SHP77 (cell line): ENCODE data around the gene KCNN1.
"Not testable (repeated sequence)": the region's sequence is repeated elsewhere in the genome, so short reads cannot be mapped to it uniquely, and the experiment has no call there.

Experiments
- DNase-seq, 2 experiments: peaks; one replicate each; lab custom pipeline; 2025; lab: John Stamatoyannopoulos, UW

KCNN1 gene

GRCh38 chr19:18000915-18001776, 34.2 kb downstream of the KCNN1 start:
- peak; percentile 73 to 88 for DNase-seq

- DNase-seq, result no peak
Observed at GRCh38 chr19:18001777-18002345, 35.0 kb downstream of the KCNN1 start.

GRCh38 chr19:18002347-18002850, 35.5 kb downstream of the KCNN1 start:
- DNase-seq, result no peak

GRCh38 chr19:18005750-18006149, 38.8 kb downstream of the KCNN1 start:
- not testable (repeated sequence) for DNase-seq

- peak; percentile 45 to 54 for DNase-seq
Observed at GRCh38 chr19:18007044-18007916, 40.4 kb downstream of the KCNN1 start.

- no peak for DNase-seq
Observed at GRCh38 chr19:18007917-18008673, 41.2 kb downstream of the KCNN1 start, which contains the start of gene ARRDC2. Gene ARRDC2 (plus strand): TSS chr19:18008170. CDS start chr19:18008311, 141 bp downstream.

GRCh38 chr19:18008814-18009213, 41.9 kb downstream of the KCNN1 start:
- no peak for DNase-seq

DNA sequence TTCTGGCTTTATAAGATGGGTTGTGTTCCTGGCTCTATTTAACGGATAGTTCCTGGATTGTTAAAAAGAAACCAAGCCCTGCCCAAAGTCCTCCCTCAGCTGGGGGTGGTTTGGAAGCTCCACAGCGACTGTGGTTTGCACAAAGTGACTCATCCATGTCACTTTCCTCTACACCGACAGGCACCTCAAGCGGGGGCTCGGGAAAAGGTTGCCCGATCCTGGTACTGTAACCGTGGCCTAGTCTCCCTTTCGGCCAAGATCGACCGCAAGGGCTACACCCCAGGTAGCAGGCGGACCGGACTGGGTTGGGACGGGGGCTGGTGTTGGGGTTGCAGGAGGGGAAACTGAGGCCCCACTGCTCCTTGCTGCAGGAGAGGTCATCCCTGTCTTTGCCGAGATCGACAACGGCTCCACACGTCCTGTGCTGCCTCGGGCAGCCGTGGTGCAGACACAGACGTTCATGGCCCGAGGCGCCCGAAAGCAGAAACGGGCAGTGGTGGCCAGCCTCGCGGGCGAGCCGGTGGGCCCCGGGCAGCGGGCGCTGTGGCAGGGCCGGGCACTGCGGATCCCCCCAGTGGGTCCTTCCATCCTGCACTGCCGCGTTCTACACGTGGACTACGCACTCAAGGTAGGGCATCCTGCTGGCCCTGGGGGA, 42.6 kb downstream of the KCNN1 start:
- no peak for DNase-seq

DNA sequence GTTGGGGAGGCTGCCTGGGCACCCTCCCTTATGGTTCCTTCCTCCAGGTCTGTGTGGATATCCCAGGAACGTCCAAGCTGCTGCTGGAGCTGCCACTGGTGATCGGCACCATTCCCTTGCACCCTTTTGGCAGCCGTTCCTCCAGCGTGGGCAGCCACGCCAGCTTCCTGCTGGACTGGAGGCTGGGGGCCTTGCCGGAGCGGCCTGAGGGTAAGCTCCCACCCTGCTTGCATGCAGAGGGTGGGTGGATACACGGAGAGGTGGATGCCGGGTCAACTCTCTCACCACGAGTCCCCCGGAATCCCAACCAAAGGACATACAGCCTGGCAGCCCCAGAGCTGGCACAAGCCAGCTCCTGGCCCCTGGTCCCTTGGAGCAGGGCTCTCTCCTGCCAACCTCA, 43.2 kb downstream of the KCNN1 start:
- no peak for DNase-seq

DNA sequence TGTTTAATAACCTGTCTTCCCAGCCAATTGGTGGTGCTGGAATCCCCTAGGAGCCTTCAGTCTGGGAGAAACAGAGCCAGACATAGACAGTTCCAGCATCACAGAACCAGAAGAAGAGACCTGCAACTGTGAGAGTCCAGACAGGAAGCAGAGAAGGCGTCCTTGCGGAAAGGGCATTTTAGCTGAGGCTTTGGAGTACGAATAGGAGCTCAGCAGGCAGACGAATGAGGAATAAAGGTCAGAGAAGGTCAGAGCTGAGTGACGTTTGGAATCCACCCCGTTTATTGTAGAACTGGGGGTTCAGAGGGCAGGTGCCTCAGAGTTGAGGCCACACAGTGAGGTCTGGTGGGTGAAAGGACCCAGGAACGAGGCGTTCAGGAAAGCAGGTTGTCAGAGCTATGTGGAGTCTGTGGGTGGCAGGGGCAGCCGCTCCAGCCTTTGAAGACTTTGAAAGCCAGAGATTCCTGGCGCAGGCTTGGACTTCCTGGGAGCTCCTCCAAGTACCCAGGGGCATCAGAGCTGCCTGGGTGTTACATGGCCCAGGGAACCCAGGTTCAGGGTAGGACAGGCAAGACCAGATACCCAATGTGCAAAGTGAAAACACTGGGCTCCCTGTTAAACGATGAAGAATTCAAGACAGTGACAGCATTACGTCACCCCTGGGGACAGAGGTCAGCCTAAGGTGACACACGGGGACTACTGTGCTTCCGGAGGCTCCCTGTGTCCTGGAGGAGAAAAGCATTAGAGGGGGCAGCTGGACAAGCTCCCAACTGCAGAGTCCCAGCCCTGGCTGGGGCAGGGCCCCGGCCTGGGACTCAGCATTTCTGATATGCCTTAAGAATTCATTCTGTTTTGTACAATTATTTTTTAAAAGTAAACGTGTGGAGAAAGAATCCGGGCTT, 46.6 kb downstream of the KCNN1 start:
- DNase-seq, result no peak

DNA sequence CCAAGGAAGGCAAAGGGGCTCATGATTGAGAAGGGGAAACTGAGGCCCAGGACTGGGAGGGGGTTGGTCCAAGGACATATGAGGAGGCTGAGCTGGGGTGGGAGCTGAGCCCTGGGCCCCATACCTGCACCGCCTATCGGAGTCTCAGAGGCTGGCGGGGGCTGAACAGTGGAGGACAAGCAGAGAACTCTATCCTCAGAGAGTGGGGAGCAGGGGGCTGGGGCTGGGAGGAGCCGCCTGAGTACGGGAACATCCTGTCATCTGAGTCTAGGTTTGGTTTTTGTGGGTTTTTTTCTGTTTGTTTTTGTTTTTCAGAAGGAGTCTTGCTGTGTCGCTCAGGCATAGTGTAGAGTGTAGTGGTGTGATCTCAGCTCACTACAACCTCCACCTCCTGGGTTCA, 47.3 kb downstream of the KCNN1 start:
- DNase-seq, result no peak

DNA sequence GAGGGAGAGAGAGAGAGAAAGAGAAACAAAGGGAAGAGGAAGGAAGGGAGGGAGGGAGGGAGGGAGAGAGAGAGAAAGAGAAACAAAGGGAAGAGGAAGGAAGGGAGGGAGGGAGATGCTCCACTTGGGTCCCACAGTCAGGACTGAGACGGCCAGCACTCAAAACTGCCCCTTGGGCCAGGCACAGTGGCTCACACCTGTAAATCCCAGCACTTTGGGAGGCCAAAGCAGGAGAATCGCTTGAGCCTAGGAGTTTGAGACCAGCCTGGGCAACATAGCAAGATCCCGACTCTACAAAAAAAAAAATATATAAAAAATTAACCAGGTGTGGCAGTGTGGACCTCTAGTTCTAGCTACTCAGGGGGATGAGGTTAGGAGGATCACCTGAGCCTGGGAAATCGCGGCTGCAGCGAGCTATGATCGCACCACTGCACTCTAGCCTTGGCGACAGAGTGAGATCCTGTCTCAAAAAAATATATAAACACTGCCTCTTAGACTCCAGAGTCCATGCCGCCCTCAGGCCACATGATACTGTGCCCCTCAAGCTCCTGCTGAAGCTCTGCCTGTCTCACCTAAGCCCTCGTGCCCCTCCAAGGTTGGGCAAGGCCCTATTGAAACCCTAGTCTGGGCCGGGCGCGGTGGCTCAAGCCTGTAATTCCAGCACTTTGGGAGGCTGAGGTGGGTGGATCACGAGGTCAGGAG, 49.5 kb downstream of the KCNN1 start:
- DNase-seq, result no peak

DNA sequence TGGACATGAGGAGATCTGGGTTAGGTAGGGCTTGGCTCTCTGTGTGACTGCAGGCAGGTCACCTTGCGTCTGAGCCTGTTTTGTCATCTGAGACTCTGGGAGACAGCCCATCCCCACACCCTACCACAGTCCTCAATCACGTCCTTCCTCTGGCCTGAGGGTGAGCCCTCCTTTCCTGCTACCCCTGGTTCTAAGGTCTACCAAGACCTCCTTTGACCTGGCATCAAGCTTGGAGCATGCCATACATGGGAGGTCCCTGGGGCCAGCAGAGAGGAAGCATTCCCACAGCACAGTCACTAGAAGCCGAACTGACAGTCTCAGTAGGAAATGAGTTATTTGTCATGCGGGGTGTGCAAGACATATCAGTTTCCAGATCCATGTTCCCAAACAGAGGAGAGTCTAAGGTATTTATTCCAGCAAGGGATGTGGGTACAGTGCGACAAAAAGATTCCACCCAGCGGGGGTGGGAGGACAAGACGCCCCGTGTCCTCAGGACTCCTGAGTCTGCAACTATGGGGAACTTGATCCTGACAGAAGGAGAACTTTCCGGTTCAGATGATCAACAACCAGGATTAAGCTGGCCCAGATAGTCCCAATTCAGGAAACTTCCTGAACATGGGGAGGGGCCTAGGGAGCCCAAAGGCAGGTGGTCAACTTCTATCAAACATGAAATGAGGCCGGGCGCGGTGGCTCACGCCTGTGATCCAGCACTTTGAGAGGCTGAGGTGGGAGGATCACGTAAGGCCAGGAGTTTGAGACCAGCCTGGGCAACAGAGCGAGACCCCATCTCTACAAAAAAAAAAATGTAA, 50.6 kb downstream of the KCNN1 start:
- DNase-seq, result no peak

- peak in 1 of 2 experiments; percentile 15 for DNase-seq
Observed at GRCh38 chr19:18020212-18021085, 53.5 kb downstream of the KCNN1 start.

DNA sequence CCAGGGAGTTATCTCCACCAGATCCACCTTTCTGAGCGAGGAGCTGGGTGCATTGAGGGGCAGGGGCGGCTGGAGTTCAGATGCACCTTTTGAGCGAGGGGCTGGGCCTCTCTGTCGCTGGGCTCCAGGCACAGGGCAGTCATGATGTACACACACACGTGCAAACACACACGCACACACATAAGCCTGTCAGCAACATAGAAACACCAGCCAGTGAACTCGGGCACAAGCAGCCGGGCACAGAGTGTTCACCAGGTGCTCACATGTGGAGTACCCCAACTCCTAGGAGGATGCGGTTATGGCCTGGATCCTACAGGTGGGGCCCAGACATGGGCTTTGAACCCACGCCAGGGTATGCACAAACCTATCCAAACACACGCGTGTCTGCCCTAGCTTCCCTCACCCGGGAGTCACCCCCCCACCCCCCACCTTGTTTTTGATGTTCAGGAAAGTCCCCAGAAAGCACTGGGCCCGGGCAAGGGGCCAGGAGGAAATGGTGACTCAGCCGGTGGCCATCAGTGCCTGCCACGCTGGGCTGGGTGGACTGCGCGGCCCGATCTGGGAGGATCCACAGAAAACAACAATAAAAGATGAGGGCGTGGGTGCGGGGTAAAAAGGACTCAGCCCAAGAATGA, 54.3 kb downstream of the KCNN1 start:
- DNase-seq, result peak in 1 of 2 experiments; percentile 17

GRCh38 chr19:18023622-18024251, 56.8 kb downstream of the KCNN1 start:
- DNase-seq, result peak in 1 of 2 experiments; percentile 21
